Neural cell (in vitro differentiated cells): Measurements from ENCODE around the gene ARFGAP3. TPM values are rescaled to one million over a fixed set of nuclear protein-coding genes. Genes with fewer than 3 reads are reported as not detected.

ENCODE experiments used
- H2AFZ ChIP-seq: fragments of 200-600, 300-800 bp; sonication (generic), shearing (Covaris generic); 2 replicates; pipeline ENCODE4 v1.6.0; 2014; ENCODE audit warnings: low read depth, mild to moderate bottlenecking, antibody characterized with exemption, low read length, moderate library complexity
- H3F3A ChIP-seq: fragments of 200-600 bp; shearing (Covaris generic); 2 replicates; pipeline ENCODE4 v1.6.1; 2016; ENCODE audit warnings: mild to moderate bottlenecking, moderate library complexity, mixed read lengths, antibody characterized with exemption, low read length; ENCODE audit not compliant: insufficient read depth, poor library complexity, severe bottlenecking
- H3K27ac ChIP-seq: fragments of 200-600, 300-800 bp; sonication (generic), shearing (Covaris generic); 2 replicates; pipeline ENCODE4 v1.5.1; 2014; ENCODE audit warnings: mild to moderate bottlenecking, low read length, moderate library complexity
- H3K27me3 ChIP-seq: fragments of 300-800, 200-600 bp; sonication (generic), shearing (Covaris generic); 2 replicates; pipeline ENCODE4 v1.6.0; 2014; ENCODE audit warnings: mild to moderate bottlenecking, low read depth, low read length, moderate library complexity; ENCODE audit not compliant: insufficient read depth
- H3K36me3 ChIP-seq: fragments of 300-800, 200-600 bp; sonication (generic), shearing (Covaris generic); 2 replicates; pipeline ENCODE4 v1.5.1; 2014; ENCODE audit warnings: mild to moderate bottlenecking, antibody characterized with exemption, low read length, moderate library complexity; ENCODE audit not compliant: insufficient read depth
- H3K4me2 ChIP-seq: fragments of 300-800, 200-600 bp; sonication (generic), shearing (Covaris generic); 2 replicates; pipeline ENCODE4 v1.6.0; 2014; ENCODE audit warnings: mild to moderate bottlenecking, low read length
- H3K4me3 ChIP-seq: fragments of 300-800, 200-600 bp; sonication (generic), shearing (Covaris generic); 2 replicates; pipeline ENCODE4 v1.5.1; 2014; ENCODE audit warnings: mild to moderate bottlenecking, low read length, moderate library complexity
- H3K79me2 ChIP-seq: fragments of 200-600 bp; shearing (Covaris generic); replicated peaks from 2 replicates; pipeline ENCODE4 v1.6.0; 2014; ENCODE audit warnings: mild to moderate bottlenecking, low read length, moderate library complexity; ENCODE audit not compliant: insufficient read depth
- H3K9ac ChIP-seq: fragments of 300-800, 200-600 bp; sonication (generic), shearing (Covaris generic); 2 replicates; pipeline ENCODE4 v1.6.1; 2016; ENCODE audit warnings: mild to moderate bottlenecking, low read length, mixed read lengths
- H3K9me2 ChIP-seq: fragments of 200-600 bp; shearing (Covaris generic); 2 replicates; pipeline ENCODE4 v1.6.1; 2016; ENCODE audit warnings: mild to moderate bottlenecking, low read length, mixed read lengths; ENCODE audit not compliant: insufficient read depth
- H3K9me3 ChIP-seq: fragments of 200-600, 300-800 bp; sonication (generic), shearing (Covaris generic); 2 replicates; pipeline ENCODE4 v1.6.1; 2016; ENCODE audit warnings: mild to moderate bottlenecking, mixed run types, low read length, moderate library complexity, mixed read lengths
- H4K20me1 ChIP-seq: fragments of 200-600 bp; shearing (Covaris generic); 2 replicates; pipeline ENCODE4 v1.6.1; 2016; ENCODE audit warnings: mild to moderate bottlenecking, mixed run types; ENCODE audit not compliant: insufficient read depth
- EP300 ChIP-seq: fragments of 450-650 bp; conservative IDR thresholded peaks from 2 replicates; pipeline ENCODE4 v1.6.1; 2014; ENCODE audit warnings: antibody characterized with exemption, mild to moderate bottlenecking, moderate library complexity; ENCODE audit not compliant: poor library complexity, severe bottlenecking
- EZH2 ChIP-seq: fragments of 200-600, 300-800 bp; shearing (Covaris generic), sonication (generic); IDR thresholded peaks from 2 replicates; pipeline ENCODE4 v1.6.1; 2014; ENCODE audit warnings: antibody characterized with exemption, low read length, borderline replicate concordance, mild to moderate bottlenecking; ENCODE audit not compliant: insufficient read depth, poor library complexity, severe bottlenecking
- MXI1 ChIP-seq: fragments of 450-650 bp; conservative IDR thresholded peaks from 2 replicates; pipeline ENCODE4 v1.6.1; 2014; ENCODE audit warnings: antibody characterized with exemption, mild to moderate bottlenecking; ENCODE audit not compliant: poor library complexity, severe bottlenecking
- POLR2AphosphoS5 ChIP-seq: IDR thresholded peaks from 2 replicates; pipeline ENCODE4 v1.6.1; 2012
- RAD21 ChIP-seq: fragments of 450-650 bp; conservative IDR thresholded peaks from 2 replicates; pipeline ENCODE4 v1.6.1; 2014; ENCODE audit warnings: antibody characterized with exemption, mild to moderate bottlenecking, moderate library complexity
- SMC3 ChIP-seq: fragments of 450-650 bp; conservative IDR thresholded peaks from 2 replicates; pipeline ENCODE4 v1.6.1; 2014; ENCODE audit warnings: antibody characterized with exemption, mild to moderate bottlenecking, moderate library complexity; ENCODE audit not compliant: poor library complexity
- TAF1 ChIP-seq: IDR thresholded peaks from 2 replicates; pipeline ENCODE4 v1.6.1; 2012; ENCODE audit warnings: low read depth
- polyA plus RNA-seq: library from polyadenylated mRNA; depleted of rRNA; stranded (reverse); fragments of >200 nt; gene quantifications from 2 replicates; pipeline ENCODE4 v1.2.3, GENCODE V29; 2014
- TF ChIP-seq, protein P1 (sequence below): IDR thresholded peaks from 2 replicates; pipeline ENCODE4 v1.6.1; 2012; ENCODE audit warnings: borderline replicate concordance
- TF ChIP-seq, protein P2 (sequence below): fragments of 450-650 bp; IDR thresholded peaks from 2 replicates; pipeline ENCODE4 v1.5.1; 2014; ENCODE audit warnings: antibody characterized with exemption, mild to moderate bottlenecking, moderate library complexity; ENCODE audit not compliant: poor library complexity, severe bottlenecking

ARFGAP3 gene
- polyA plus RNA-seq, 1 donor from 2014 or later = 80.7 TPM

DNA sequence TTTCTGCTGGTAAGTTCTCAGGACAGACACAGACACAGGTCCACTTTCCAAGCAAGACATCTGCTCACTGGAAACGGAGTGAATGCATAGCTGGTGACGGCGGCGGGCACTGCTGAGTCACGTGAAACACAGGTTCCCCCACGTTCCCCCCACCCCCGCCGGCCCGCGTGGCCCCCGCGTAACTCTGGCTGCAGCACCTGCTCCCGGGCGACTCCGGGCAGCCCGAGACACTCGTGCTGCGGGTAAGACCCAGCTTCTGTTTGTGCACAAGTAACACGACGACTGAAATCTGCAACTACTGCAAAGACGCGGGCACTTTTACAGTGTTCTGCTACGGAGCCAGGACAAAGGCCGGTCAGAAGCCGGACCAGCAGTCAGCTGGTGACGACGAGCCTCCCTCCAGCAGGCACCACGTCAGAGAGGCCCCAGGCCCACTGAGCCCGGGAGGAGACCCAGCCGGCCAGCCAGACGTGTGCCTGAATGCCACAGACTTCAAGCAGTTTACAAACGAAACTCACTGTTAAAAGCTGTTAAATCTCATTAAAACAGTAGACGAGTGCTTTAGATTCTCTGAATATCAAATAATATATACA lies 12.9 kb upstream of the ARFGAP3 start:
- Histone ChIP-seq H3K36me3 (no peaks in the 10 kb centered on the region), H4K20me1 (no peaks in the 10 kb centered on the region)

DNA sequence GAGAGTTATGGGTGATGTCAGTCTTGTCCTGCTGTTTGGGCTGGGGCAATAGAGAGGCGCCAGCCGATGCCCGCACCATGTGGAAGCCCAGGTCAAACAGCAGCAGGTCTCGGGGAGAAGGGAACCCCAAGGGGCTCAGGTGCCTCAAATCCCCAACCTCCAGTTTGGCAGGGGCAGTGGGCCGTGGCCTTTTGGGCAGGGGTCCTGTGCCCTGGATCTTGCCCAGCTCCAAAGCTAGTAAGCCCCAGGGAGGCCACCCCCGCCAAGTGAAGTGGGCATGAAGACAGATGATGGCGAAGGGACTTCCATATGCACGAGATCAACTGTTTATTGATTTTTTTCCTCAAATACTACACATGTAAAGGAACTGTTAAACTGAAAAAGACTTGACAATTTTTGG lies 12.4 kb upstream of the ARFGAP3 start:
- Histone ChIP-seq H3F3A (no peaks in the 10 kb centered on the region), H3K27ac (no peak overlapping the region), H3K4me3 (no peak overlapping the region), H3K79me2 (no peaks in the 10 kb centered on the region), H3K36me3 (no peaks in the 10 kb centered on the region), H2AFZ (no peak overlapping the region), H3K9ac (no peak overlapping the region), H3K9me2 (no peaks in the 10 kb centered on the region), H4K20me1 (no peaks in the 10 kb centered on the region), H3K4me2 (no peak overlapping the region), H3K9me3 (no peaks in the 10 kb centered on the region), H3K27me3 (no peaks in the 10 kb centered on the region)
- TF ChIP-seq EP300 (no peak), RAD21 (no peak), MXI1 (no peak), SMC3 (no peak), EZH2 (no peak), POLR2AphosphoS5 (no peak), TAF1 (no peak)
- TF ChIP-seq, protein P1, sequence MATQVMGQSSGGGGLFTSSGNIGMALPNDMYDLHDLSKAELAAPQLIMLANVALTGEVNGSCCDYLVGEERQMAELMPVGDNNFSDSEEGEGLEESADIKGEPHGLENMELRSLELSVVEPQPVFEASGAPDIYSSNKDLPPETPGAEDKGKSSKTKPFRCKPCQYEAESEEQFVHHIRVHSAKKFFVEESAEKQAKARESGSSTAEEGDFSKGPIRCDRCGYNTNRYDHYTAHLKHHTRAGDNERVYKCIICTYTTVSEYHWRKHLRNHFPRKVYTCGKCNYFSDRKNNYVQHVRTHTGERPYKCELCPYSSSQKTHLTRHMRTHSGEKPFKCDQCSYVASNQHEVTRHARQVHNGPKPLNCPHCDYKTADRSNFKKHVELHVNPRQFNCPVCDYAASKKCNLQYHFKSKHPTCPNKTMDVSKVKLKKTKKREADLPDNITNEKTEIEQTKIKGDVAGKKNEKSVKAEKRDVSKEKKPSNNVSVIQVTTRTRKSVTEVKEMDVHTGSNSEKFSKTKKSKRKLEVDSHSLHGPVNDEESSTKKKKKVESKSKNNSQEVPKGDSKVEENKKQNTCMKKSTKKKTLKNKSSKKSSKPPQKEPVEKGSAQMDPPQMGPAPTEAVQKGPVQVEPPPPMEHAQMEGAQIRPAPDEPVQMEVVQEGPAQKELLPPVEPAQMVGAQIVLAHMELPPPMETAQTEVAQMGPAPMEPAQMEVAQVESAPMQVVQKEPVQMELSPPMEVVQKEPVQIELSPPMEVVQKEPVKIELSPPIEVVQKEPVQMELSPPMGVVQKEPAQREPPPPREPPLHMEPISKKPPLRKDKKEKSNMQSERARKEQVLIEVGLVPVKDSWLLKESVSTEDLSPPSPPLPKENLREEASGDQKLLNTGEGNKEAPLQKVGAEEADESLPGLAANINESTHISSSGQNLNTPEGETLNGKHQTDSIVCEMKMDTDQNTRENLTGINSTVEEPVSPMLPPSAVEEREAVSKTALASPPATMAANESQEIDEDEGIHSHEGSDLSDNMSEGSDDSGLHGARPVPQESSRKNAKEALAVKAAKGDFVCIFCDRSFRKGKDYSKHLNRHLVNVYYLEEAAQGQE = no peak
- TF ChIP-seq, protein P2, sequence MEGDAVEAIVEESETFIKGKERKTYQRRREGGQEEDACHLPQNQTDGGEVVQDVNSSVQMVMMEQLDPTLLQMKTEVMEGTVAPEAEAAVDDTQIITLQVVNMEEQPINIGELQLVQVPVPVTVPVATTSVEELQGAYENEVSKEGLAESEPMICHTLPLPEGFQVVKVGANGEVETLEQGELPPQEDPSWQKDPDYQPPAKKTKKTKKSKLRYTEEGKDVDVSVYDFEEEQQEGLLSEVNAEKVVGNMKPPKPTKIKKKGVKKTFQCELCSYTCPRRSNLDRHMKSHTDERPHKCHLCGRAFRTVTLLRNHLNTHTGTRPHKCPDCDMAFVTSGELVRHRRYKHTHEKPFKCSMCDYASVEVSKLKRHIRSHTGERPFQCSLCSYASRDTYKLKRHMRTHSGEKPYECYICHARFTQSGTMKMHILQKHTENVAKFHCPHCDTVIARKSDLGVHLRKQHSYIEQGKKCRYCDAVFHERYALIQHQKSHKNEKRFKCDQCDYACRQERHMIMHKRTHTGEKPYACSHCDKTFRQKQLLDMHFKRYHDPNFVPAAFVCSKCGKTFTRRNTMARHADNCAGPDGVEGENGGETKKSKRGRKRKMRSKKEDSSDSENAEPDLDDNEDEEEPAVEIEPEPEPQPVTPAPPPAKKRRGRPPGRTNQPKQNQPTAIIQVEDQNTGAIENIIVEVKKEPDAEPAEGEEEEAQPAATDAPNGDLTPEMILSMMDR = no peak

More for the DNA sequence above, 12.9 kb upstream of the ARFGAP3 start:
- Histone ChIP-seq H2AFZ (no peak overlapping the region), H3K9ac (no peak overlapping the region), H3K27ac (no peak overlapping the region), H3K79me2 (no peaks in the 10 kb centered on the region), H3K4me3 (no peak overlapping the region), H3K9me3 (no peaks in the 10 kb centered on the region), H3F3A (no peaks in the 10 kb centered on the region), H3K4me2 (no peak overlapping the region), H3K9me2 (no peaks in the 10 kb centered on the region), H3K27me3 (no peaks in the 10 kb centered on the region)
- TF ChIP-seq, protein P1 = no peak
- TF ChIP-seq EZH2 = no peak
- TF ChIP-seq TAF1 = no peak
- no peak for TF ChIP-seq RAD21
- no peak for TF ChIP-seq MXI1
- TF ChIP-seq, protein P2 = no peak
- TF ChIP-seq SMC3 = no peak
